ENCODE results near the gene FRMPD4.

FRMPD4 gene

DNA sequence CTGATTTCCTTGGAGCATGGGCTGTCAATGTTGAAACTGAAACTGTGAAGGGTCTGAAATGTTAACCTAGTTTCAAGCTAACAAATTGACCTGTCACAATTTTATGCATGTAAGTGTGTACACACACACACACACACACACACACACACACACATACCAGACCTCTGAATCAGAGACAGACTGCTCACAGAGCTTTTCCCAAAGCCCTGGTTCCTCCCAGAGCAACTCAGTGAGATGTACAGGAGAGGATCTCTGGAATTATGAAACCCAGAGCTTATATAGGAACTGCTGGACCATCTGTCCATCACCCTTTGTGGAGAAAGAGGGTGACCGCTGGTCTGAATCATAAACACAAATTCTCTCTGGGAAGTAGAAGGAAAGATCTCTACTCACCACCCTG is 424.8 kb downstream of the FRMPD4 start:
- DNase-seq: no peak

DNA sequence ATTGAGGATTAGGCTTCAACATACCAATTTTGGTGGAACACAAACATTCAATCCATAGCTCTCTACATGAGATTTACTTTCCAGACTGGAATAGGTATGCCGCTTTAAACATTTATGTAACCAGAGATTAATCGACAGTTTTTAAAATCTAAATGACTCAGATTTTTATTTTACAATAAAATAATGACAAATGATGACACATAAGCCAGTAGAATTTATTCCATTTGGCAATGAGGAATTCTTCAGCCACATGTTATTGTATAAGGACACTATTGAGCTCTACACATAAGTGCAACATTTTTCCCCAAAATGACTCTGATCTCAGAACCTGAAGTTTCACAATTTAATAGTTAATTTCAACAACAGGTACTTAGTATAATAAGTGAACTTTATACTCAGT is 425.9 kb downstream of the FRMPD4 start:
- DNase-seq: no peak

DNA sequence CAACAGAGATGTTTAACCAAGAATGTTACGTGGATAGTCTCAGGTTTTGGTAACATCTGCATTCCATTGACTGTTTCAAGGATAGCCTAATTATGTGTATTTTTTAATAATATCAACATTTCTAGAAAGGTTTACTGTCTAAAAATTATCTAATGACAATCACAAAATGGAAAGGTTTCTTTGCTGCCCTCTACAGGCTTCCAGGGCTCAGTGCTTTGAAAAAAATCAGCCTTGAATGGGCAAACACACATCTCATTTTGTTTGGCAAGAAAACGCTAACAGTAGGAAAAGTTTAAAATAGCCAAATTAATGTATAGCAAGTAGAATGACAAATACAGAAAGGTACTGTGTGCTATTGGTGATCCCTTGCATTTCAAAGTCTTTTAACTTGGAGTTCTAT is 429.6 kb downstream of the FRMPD4 start:
- DNase-seq: no peak

DNA sequence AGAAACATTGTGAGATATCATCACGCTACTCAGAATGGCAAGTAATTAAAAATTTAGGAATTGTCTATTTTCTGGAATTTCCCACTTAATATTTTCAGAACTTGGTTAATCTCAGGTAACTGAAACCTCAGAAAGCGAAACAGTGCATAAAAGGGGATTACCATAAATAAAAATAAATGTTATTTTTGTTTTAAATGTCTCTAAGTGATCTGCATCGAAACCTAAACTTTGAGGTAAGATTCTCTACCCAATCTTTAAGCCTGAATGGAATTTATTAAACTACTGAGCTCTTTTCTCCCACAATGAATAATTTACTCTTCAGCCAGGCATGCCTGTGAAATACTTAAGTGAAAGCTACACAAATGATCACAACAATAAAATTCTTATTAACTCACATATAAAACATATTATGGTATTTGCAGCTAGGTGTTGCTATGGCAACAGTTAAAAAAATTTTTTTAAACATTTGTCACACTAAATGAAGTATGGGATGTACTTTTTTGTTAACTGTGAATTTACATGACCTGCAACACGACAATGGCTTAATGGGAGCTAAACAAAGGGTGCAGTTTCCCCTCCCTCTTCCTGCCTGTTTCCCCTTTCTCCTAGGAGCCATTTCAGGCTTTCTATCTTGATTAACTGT is 432.7 kb downstream of the FRMPD4 start:
- DNase-seq: no peak

DNA sequence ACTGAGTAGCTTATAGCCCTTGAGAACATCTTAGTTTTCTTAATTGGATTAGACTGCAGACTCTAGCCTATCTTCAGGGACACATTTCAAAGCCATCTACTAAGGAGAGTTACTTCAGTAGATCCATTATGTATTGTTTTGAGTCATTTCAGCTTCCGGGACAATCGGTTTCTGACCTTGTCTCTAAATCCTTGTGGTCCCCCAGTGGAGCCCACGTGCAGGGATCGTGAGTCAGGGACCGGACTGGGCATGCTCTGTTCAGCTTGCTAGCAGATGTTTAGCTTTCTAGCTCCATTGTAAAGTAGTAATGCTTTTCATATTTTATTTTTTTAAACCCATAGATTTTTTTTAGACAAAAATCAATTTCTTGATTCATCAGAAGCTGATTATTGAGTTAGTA is 441.0 kb downstream of the FRMPD4 start:
- no peak for DNase-seq

DNA sequence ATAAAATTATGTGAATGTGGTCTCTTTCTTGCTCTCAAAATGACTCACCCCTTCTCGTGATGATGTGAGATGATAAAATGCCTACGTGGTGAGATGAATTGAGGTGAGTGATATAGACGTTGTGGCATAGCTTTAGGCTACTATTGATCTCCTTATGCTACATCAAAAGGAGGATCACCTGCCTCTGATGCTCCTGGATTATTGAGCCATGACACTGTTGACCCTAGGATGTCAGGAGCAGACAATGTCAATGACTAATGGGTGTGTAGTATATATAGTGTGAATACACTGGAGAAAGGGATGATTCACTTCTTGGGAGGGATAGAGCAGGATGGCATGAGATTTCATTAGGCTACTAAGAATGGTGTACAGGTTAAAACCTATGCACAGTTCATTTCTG is 442.3 kb downstream of the FRMPD4 start:
- DNase-seq: no peak

DNA sequence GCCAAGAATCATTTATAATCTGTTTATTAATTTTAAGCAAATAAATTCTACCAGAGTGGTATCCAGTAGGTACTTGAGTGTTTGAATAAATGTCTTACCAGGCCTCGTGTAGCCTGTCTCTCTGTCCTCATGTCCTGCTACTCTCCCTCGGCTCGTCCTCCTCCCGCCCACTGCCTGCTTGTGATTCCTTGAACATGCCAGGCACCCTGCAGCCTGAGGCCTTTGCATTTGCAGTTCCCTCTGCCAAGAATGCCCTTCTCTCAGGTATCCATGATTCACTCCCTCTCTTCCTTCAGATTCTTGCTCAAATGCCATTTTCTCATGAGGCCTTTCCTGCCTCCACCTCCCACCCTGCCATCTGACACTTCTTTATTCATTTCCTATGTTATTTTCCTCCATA is 443.3 kb downstream of the FRMPD4 start:
- no peak for DNase-seq

DNA sequence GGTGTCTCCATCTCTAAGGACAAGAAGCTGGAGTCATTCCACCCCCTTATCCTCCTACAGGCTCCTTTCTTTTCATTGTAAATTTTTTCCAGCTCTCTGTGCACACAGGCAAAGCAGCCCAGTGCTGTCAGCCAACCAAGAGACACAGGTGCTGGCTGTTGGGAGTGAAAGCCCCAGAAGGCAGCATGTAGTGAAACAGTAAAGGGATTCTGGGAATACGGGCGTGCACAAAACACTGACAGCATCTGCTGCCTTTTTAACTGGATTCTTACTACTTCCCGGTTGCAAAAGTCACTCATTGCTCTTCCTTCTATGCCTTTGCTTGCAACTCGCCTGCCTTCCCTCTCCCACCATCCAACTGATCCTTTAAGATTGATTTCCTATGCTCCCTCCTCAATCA is 444.4 kb downstream of the FRMPD4 start:
- DNase-seq: no peak

DNA sequence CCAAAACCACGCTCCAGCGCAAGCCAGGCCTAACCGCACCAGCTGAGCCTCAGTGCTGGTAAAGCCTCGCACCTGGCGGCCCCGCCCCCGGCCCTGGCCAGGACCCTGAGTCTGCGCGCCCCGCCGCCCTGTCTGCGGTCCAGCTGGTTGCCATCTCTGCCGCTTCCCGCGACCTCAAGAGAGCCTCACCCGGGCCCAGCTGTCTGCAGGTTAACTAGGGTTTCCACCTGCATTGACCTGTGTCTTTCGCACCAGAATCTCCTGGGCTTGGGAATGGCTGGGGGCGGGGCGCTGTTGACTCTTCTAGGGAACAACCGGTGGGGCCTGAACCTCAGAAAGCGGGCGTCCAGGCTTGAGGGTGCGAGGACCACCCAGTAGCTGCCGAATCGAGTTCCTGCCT is 445.3 kb downstream of the FRMPD4 start:
- no peak for DNase-seq

DNA sequence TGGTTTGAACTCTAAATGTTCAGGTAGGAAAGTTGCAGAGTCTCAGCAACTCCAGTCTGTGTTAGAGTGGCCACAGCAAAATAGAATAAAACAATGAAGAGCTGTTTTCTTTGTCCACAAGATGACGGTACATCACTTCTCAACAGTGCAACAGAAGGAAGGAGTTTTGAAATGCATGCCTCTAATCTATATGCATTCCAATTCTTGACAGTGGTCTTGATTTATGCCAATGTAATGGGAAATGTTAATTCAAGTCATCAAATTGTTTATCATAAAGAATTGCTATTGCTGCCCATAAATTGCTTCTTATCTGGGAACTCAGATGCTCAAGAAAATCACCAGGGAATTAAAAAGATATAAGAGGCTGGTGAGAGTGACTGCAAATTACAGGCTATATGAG is 457.4 kb downstream of the FRMPD4 start:
- no peak for DNase-seq

DNA sequence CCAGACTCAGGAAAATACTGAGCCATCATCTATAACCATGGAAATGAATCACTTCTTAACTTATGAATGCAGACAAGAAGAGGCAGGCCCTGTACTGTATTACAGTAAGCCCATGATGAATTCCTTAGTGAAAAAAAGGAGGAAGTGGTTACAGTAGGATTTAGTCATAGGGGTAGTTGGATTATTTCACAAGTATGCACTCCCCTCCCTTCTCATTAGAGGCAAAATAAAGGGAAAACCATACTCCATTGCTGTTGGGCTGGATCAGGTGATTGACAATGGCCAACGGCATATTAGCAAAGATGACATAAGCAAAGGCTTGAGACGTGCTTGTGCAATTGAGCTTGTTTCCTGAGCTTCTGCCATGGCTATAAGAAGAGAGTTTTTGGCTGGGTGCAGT is 471.8 kb downstream of the FRMPD4 start:
- DNase-seq: no peak

DNA sequence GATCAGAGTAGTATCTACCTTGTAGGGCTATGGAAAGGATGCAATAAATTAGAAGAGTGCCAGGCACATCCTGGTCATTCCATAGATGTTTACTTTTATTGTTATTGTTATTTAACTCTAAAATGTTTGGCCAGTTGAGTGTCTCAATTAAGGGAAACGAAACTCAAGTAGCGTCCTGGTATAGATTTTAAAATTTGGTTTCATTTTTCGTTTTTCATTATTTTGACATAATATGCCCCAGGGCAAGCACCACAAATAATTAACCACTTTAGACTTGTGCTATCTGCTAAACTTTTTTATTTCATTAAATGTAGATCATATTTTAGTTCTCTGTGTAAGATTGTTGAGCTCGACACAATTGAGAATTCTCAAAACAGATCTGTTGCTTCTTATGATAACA is 473.2 kb downstream of the FRMPD4 start:
- DNase-seq: no peak

DNA sequence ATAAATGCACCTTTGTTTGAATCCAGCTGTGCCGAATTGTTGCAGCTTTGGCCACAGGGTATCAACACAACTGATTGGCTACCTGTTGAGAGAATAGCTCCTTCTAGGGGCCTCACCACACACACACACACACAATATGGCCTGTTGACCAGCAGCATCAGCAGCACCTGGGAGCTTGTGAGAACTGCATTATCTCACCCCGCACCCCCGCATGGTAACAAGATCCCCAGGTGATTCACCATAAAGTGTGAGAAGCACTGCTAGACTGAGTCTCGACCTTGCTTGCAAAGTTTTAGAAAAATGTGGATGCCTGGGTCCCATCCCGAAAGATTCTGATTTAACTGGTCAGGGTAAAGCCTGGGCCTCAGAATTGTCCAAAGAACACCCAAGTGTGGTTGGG is 476.0 kb downstream of the FRMPD4 start:
- DNase-seq: no peak

DNA sequence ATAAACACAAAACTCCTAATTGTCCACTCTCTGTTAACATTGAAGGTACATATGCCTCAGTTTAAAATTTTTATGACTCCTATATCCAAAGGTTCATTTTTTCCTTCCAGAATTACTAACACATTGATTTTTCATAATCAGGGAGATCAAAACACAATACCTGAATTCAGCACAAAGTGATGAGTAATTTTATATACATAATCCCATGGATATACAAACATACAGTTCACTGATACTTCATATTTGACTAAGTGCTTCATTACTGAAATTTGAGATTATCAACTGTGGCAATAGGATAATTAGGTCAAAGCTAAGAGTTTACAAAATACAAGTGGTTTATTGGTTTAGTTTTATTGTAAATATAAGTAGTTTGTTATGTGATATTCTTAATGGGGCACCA is 476.8 kb downstream of the FRMPD4 start:
- no peak for DNase-seq

DNA sequence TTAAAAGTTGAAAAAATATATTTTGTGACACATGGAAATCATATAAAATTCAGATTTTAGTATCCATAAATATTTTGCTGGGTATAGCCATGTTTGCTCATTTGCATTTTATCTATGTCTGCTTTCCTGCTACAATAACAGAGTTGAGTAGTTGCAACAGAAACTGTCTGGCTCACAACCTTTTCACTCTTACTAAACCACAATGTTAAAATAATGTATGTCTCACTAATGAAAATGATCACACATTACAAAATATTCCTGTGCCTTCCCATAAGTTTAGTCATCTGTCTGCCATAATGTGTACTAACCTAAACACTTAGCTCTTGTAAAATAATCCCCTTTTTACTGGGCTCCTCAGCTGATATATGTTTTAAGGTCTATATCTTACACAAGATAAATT is 479.0 kb downstream of the FRMPD4 start:
- no peak for DNase-seq

DNA sequence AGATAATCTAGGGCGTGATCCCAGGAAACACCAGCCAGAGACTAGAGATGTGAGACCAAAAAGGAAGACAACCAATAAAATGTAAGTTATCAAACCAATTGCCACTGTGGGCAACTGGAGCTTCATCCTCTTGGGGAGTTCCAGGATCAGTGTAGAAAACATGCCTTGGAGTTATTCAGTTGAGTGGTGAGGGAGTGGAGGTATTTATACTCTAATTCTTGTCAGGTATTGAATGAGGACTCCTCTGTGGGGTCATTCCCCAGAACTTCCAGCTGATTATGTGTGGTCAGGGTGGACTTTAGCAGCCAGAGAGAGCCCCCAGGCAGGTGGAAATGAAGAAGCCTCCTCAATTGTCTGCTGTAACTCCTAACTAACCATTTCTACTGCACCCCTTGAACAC is 509.0 kb downstream of the FRMPD4 start:
- DNase-seq: no peak

DNA sequence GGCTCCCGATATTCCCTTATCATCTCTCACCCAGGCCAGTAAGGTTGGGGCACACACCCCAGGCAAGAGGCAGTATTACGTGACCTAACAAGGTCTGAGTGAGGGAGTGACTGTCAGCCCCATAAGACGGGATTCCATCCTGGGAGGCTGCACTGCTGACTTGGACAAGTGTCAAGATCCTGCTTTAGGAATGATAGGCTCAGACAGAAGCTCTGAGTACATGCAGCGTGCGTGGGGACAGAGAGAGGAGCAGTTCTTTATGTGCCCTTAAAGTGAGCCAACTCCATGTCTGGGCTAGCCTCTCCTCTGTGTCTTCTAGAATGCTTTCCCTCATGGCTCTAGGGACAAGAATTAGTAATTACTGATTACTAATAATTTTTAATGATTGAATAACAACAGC is 510.7 kb downstream of the FRMPD4 start:
- DNase-seq: no peak

DNA sequence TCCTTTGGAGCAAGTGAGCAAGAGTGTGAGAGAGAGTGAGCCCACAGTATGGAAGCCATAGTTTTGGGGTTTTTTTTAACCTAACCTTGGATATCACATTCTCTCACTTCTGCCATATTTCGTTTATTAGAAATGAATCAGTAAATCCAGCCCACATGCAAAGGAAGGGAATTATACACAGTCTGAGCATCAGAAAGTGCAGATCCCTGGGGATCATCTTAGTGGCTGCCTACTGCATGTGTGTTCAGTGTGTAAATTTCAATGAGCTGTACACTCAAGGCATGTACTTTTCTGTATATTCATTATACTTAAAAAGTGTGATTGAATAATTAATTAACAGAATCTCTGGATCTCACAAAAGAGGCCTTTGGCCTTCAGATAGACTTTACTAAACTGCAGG is 519.2 kb downstream of the FRMPD4 start:
- no peak for DNase-seq

DNA sequence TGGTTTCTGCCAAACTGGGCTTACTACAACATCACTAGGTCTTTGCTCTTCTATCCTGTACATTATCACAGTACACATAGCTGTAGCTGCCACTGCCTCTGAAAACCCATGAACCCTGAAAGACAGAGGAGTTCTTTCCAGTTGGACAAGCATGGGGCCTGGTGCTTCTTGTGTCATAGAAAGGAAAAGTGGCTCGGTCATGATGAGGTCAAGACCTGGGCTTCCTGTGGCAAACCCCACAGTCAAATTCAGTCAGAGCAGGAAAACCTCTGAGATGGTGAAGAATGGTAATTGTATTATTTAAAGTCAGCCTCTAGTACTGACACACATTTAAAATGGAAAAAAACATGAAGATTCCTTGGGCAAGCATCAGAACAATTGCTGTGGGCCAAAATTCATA is 519.6 kb downstream of the FRMPD4 start:
- no peak for DNase-seq

DNA sequence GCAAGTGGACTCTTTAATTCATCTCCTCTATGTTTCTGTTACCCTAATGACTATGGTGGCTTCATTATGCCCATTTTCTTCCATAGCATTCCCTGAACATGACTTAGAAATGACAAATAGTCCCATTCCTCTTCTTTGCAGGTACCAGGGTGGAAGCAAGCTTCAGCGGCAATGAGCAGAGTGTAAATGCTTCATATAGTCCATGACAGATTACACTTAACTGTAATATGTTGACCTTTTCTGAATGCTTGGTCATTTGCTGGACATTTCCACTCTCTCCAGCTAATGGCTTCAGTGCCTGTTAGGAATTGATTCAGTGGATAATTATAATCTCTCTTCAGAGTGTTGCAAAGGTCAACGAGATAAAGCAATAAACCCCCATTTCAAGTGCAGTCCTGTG is 523.2 kb downstream of the FRMPD4 start:
- DNase-seq: no peak

DNA sequence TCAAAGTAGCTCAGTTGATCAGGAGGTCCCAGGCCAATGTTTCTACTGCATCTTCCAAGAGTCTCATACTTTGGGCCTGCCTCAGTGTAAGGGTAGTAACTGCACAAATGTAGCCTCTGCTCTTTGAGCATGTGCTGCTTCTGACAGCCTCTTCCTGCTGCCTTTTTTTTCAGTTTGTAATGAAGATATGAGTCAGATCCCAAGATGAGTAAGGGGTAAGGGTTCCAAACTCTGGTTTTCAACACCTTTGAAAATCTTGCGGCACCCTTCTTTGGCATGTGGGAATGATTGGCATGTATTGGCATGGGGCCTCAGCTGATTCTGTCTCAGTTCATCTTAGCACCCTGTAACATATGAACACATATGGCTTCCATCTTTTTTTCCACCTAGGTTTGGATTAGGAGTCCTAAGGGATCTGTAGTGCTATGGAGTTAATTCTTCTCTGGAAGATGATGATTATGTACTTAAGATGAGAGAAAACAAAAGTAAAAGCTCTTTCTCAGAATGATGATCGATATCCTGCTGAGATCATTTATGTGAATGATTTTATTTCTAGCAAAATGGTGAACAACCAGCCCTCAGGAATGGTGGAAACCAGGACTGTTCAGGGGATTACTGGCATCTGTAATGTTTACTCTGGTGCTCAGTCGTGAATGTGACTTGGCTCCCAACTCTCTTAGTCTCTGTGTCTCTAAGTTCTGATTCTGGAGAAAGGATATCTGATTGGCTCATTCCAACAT is 534.3 kb downstream of the FRMPD4 start:
- DNase-seq: no peak

DNA sequence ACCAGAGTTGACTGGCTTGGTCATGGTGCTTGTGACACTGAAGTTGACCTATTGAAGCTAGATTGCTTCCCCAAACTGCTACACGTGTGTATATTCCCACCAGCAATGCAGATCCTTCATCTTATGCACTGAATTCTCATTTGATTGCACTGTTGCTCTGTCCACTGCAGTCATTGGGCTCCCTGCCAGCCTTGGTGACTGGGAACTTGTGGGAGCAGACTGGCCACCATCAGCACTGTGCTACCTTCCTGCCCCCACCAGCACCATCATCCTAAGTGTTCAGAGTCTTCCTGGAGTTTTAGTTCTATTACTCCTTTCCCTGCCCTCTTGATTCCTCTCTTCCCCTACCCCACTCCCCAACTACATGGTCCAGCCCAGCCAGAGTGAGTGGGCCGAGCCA is 535.2 kb downstream of the FRMPD4 start:
- no peak for DNase-seq

DNA sequence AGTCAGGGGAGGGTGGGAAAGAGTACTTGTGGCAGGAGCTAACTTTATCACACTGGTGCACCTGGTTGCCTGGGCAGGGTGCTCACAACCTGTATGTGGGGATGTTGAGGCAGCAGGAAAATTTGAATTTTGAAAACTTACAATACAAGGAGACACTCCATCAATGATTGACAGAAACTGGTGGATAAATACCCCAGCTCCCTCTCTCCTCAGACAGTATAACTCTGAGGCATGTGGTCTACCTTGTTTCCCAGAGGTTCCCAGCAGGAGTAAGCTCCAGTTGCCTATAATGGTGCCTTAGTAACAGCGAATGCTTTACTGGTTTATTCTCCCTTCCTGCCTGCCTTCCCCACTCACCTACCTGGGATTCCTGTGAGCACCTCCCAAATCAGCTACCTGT is 541.2 kb downstream of the FRMPD4 start:
- DNase-seq: no peak

DNA sequence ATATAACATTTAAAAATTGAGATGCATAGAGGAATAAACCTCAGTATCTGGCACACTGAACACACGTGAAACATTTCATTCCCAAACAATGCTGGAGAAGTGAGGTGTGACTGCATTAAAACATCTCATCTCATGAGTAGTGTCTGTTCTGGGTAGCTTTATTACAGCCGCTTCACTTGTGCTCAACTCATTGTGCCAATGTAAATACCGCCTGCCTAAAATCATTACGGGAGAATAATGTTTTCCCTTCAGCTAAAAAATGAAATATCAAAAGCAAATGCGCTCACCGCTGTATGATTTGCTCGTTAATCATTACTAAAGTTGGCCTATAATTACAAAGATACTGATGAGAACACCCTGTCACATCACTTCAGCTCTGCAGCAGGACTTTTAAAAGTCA is 542.8 kb downstream of the FRMPD4 start:
- DNase-seq: no peak

DNA sequence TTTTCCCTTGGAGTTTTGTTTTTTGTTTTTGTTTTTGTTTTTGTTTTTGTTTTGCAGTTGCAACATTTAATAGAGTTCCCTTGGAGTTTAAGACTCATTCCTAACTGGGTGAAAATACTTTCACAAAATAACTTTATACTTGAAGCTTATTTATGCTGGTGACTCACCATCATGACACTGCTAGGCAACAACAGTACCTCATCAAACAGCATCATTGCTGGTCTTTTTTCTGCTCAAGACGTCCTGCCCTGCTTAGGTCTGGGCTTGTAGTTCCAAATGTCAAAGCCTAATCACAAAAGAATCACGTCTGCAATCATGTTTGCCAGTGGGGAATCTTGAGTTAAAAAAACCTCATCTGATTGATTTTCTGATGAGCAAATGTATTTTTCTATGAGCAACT is 547.3 kb downstream of the FRMPD4 start:
- no peak for DNase-seq

Measured in KG1 (cell line).